Stimulated activated CD8-positive, alpha-beta memory T cell treated with anti-CD3 and anti-CD28 coated beads, Interleukin-15, amount 100 ng/mL, for 4 hours (primary cell): Measurements from ENCODE around the gene EXOC6B.
"Not testable (repeated sequence)": the region's sequence is repeated elsewhere in the genome, so short reads cannot be mapped to it uniquely, and the experiment has no call there.

ENCODE experiments used
- DNase-seq, 2 donors: peaks; one replicate each; pipeline ENCODE4 v3.0.0-alpha.2; 2020; ENCODE audit warnings: low read depth in 2 of 2

EXOC6B gene

GRCh38 chr2:72607189-72607588 is 218.6 kb downstream of the EXOC6B start:
- no peak for DNase-seq

GRCh38 chr2:72605836-72606442 is 219.9 kb downstream of the EXOC6B start:
- no peak for DNase-seq

GRCh38 chr2:72604468-72604867 is 221.4 kb downstream of the EXOC6B start:
- DNase-seq: no peak

- DNase-seq: no peak
Measured at GRCh38 chr2:72603481-72603880, 222.4 kb downstream of the EXOC6B start.

GRCh38 chr2:72602711-72603110 is 223.1 kb downstream of the EXOC6B start:
- DNase-seq: no peak

GRCh38 chr2:72602095-72602494 is 223.7 kb downstream of the EXOC6B start:
- no peak for DNase-seq

- not testable (repeated sequence) for DNase-seq
Measured at GRCh38 chr2:72583836-72584235, 242.0 kb downstream of the EXOC6B start.

GRCh38 chr2:72583376-72583775 is 242.5 kb downstream of the EXOC6B start:
- no peak for DNase-seq

- DNase-seq: no peak
Measured at GRCh38 chr2:72581560-72582181, 244.2 kb downstream of the EXOC6B start.

GRCh38 chr2:72579591-72580180 is 246.1 kb downstream of the EXOC6B start:
- no peak for DNase-seq

- no peak for DNase-seq
Measured at GRCh38 chr2:72576861-72577260, 249.0 kb downstream of the EXOC6B start.

- DNase-seq: no peak
Measured at GRCh38 chr2:72576459-72576858, 249.4 kb downstream of the EXOC6B start.

- no peak for DNase-seq
Measured at GRCh38 chr2:72574886-72575285, 250.9 kb downstream of the EXOC6B start.

GRCh38 chr2:72573232-72573631 is 252.6 kb downstream of the EXOC6B start:
- no peak for DNase-seq

- DNase-seq: no peak
Measured at GRCh38 chr2:72572501-72572900, 253.3 kb downstream of the EXOC6B start.

GRCh38 chr2:72570413-72570812 is 255.4 kb downstream of the EXOC6B start:
- DNase-seq: no peak

GRCh38 chr2:72562451-72563153 is 263.2 kb downstream of the EXOC6B start:
- no peak for DNase-seq

- no peak for DNase-seq
Measured at GRCh38 chr2:72561621-72562318, 264.1 kb downstream of the EXOC6B start.

- DNase-seq: no peak
Measured at GRCh38 chr2:72555943-72556342, 269.9 kb downstream of the EXOC6B start.

GRCh38 chr2:72555363-72555762 is 270.5 kb downstream of the EXOC6B start:
- DNase-seq: not testable (repeated sequence)

GRCh38 chr2:72554910-72555309 is 270.9 kb downstream of the EXOC6B start:
- not testable (repeated sequence) for DNase-seq

- DNase-seq: no peak
Measured at GRCh38 chr2:72554381-72554780, 271.5 kb downstream of the EXOC6B start.
